ENCODE results near the gene IMPDH2.

IMPDH2 gene

GRCh38 chr3:49028673-49029562 lies at the start of gene IMPDH2:
Gene IMPDH2 (minus strand): TSS chr3:49029398. CDS start chr3:49029350, 48 bp downstream.
- peak; percentile 80 for DNase-seq (ENCODE audit: low read depth, low spot score)

DNA sequence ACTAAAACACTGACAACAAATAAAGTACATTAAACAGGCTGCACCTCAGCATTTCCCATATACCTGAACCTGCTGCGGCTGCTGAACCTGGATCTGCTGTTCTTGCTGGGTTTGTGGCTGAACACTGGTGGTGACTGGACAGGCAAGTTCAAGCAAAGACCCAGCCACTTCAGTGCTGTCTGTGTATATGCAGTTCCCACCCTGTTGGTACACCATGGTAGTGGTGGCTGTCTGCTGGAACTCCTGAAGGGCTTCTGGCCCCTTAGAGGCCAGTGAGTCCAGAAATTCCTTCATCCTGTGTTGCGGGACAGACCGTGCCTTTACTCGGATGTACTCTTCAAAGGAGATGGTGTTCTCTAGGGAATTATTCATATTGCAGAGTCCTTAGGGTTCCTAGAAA lies 47.4 kb upstream of the IMPDH2 start:
- DNase-seq (ENCODE audit: low read depth, low spot score), result no peak

DNA sequence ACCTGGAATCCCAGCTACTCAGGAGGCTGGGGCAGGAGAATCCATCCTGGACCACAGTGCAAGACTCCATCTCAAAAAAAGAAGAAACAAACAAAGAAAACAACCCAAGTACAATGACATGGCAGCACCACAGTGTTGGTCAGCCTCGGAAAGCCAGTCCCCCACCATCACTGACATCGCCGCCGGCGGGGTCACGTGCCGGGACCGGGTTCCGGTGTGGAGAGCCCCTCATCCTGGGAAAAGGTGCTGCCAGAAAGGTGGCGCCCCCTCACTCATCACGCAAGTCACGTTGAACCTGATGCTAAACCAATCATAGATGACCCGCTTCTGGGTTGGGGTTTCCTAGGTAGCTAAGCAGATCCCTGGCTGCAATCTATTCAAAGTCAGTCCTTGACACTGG lies 46.9 kb upstream of the IMPDH2 start:
- no peak for DNase-seq (ENCODE audit: low read depth, low spot score)

- DNase-seq (ENCODE audit: low read depth, low spot score), result no peak
Measured at GRCh38 chr3:49058011-49058410, 28.8 kb upstream of the IMPDH2 start.

GRCh38 chr3:49057268-49057667 lies 28.1 kb upstream of the IMPDH2 start:
- no peak for DNase-seq (ENCODE audit: low read depth, low spot score)

DNA sequence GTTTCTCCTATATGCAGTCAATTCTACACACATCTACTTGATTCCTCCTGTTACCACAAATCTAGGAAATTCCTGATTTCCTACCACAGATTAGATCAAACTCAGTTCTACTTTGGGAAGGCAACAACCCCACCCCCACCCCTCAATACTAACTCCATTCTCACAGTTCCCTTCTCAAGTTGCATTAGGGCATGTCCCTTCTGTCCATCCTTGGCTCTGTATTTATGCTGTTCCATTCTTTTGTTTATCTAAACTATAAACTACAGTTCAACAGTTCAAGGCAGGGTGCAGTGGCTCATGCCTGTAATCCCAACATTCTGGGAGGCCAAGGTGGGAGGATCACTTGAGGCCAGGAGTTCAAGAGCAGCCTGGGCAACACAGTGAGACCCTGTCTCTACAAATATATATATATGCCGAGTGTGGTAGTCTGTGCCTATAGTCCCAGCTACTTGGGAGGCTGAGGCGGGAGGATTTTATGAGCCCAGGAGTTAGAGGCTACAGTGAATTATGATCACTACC lies 25.2 kb upstream of the IMPDH2 start:
- DNase-seq (ENCODE audit: low read depth, low spot score), result no peak

- no peak for DNase-seq (ENCODE audit: low read depth, low spot score)
Measured at GRCh38 chr3:49053543-49053942, 24.3 kb upstream of the IMPDH2 start.

- DNase-seq (ENCODE audit: low read depth, low spot score), result no peak
Measured at GRCh38 chr3:49035281-49035680, 6.1 kb upstream of the IMPDH2 start.

DNA sequence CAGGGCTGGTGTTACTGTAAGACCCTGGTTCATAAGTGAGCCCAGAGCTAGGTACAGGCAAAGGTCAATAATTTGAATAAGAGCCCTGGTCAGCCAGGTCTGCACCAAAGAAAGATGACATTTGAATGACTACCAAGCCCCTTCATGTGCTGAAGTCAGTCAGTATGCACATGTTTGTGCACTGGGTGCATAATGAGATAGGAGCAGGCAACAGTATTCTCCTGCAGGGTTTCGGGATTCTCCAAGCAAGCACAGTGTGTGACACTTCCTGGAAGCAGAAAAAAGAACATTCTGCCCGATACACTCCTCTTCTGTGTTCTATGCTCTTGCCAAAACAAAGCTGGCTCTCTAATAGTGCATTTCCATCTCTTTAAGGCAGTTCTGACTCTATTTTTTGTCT lies 5.5 kb upstream of the IMPDH2 start:
- no peak for DNase-seq (ENCODE audit: low read depth, low spot score)

DNA sequence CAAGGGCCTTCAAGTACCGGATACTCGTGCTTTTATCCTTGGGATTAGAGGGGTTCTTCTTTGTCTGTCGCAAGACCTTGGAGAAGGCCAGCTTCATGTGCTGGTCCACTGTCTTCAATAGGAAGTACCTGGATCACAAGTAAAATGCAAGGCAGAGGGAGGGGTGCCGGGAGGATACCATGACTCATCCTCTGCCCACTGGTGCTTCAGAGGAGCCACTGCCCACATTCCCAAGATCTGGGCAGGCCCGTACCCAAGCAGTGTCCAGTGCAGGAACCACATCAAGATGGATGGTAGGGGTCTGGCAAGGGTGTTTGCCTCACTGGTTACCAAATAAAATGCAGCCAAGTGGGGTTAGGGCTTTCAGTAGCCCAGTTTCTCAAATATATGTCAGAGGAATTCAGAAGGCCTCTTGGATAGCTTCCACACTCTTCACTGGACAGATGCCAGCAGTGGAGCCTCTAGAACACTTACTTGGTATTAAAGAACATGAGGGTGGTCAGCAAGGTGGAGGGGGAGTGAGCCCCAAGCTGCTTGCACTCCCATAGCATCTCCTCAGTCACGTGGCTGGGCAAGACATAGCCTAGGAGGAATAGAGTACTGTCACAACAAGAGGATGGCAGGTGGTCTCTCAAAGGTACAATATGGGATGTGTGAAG lies 3.6 kb upstream of the IMPDH2 start:
- DNase-seq (ENCODE audit: low read depth, low spot score), result no peak

DNA sequence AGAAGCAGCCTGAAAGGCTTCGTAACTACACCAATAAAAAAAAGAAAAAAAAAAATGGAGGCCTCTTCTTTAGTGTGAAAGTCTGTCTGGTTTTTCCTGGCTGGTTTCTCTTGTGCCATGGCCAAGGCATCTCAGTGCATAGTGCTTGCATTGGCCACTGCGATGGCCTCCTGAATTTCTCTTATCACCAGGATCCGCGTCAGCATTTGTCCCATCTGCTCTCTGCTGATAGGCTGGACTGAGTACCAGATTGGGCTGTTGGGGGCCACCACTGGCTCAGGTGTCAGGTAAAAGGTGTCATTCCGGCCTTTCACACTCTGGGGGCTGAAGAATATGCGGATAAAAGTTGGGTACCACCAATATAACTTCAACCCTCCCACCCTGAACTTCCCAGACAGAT lies 1.1 kb upstream of the IMPDH2 start:
- no peak for DNase-seq (ENCODE audit: low read depth, low spot score)

DNA sequence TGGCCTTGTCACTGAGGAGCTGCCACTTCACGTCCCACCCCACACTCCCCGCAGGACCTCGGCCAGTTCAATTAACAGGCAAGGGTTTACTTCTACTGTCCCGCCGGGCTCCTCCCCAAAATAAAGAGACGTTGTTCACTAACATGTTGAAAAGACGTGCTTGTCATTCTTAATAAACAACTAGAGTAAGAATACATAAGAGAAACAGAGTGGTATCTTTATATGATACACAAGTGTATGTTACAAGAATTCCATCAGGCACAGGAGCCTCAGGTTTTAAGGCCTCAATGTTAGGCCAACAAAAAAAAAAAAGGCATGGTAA lies 326 bp upstream of the IMPDH2 start:
- no peak for DNase-seq (ENCODE audit: low read depth, low spot score)

DNA sequence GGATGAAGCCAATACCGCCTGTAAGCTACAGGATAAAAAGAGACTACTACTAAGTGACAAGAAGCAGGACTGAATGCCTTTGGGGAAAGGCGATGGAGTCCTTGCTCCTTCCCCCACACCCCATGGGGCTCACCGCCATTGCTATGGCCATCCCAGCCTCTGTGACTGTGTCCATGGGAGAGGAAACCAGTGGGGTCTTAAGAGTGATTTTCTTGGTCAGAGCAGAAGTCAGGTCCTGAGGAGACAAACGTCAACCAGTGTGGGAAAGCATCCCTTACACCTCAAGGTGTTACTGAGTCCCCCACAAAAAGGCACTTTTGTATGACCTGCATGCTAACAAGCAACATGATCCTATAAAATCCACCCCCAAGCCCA lies 913 bp downstream of the IMPDH2 start:
- no peak for DNase-seq (ENCODE audit: low read depth, low spot score)

- DNase-seq (ENCODE audit: low read depth, low spot score), result no peak
Measured at GRCh38 chr3:49027634-49028033, 1.6 kb downstream of the IMPDH2 start.

DNA sequence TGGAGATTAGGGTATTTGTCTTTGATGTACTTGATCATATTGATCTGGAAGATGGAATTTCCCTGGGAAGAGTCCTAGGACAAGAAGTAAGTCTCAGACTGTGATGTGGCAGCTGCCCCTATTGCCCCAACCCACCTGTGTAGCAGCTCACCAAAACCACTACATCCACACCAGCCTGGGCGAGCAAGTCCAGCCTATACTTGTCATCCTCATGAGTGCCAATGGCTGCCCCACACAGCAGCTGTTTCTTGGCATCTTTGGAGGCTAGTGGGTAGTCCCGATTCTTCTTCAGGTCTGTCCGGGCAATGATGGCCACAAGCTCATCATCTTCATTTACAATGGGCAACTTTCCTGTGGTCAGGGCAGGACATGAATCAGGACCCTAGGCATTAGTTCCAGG lies 2.7 kb downstream of the IMPDH2 start:
- no peak for DNase-seq (ENCODE audit: low read depth, low spot score)

DNA sequence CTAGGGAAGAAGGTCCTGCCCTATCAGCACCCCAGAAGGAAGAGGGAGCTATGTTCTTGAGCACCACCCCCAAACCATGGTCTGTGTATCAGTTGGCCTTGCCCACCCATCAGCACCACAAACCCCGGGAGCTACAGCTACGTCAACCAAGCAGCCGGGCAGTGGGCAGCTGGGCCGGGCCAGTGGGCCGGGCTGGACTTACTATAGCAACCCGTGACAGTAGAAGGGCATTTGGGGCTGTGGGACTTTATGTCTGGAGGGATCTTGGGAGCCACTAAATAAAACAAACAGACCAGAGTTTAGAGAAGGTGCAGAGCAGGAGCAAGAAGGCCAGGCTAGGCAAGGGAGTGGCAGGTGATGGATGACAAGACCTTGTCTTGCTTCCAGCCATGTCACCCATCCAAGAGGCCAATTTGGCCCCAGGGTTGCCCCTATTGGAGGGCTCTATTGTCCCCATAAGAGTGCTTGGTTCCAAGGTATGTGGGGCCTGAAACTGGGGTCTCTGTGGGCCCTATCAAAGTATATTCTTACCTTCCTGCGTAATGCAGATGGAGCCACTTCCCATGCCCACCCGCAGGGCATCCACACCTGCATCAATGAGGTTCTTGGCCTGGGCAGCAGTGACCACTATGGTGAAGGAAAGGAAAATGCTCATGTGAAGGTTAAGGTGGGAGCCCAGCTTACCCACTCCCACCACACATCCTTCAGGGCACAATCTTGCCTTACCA lies 3.2 kb downstream of the IMPDH2 start:
- no peak for DNase-seq (ENCODE audit: low read depth, low spot score)

DNA sequence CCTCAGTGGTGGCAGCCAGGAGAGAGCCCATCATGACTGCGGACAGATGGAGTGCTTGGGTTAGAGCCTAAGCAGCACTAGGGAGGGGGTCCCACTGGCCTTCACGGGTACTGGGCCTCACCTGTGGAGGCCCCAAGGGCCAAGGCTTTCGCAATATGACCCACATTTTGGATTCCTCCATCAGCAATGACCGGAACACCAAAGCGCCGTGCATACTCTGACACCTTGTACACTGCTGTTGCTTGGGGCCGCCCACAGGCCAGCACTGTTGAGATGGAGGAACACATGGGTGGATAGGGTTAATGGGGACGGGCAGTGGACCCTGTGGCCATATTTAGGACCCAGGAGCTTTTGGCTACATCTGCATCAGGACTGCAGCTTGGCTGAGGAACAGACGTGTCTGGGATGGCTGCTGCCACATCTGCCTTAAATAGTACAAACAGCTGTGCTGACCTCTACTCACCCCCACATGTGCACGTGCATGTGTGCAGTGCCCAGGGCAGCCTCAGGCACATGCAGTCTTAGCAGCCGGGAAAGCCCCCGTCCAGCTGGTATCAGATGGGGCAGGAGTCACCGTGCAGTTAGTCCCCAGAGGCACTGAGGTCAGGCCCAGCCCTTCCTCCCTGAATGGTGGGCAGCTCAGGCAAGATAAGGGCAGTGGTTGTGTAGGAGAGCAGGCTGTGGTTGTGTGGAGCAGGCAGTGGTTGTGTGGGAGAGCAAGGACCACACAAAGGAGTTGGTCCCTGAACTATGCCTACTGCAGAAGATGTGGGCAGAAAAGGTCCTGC lies 4.0 kb downstream of the IMPDH2 start:
- no peak for DNase-seq (ENCODE audit: low read depth, low spot score)

DNA sequence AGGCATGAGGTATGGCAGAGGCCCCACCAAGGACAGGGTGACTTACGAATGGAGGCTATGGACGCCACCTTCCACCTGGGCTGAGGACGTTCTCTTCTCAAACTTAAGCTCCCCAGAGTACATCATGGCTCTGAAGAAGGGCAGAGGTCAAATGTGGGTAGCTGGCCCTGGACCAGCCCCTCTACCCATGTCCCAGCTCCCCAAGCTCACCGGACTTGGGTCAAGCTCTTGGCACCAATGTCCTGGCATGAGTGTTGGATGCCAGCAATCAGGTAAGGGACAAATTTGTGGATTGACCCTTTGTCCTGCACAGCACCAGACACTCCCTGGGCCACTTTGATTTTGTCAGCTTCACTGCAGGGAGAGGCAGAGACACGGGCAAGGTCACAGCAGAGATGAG lies 4.7 kb downstream of the IMPDH2 start:
- no peak for DNase-seq (ENCODE audit: low read depth, low spot score)

DNA sequence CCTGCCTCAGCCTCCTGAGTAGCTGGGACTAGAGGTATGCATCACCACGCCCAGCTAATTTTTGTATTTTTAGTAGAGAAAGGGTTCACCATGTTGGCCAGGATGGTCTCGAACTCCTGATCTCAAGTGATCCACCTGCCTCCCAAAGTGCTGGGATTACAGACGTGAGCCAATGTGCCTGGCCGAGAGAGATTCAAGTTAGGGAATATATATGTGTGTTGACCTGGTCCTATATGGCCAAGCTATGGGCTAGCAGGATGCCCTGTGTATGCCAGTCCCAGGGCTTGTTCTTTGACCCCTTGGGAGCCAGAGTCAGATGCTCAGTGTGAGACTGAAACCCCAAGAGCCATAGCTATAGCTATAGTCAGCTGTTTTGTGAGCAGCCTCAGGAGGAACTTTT lies 5.4 kb downstream of the IMPDH2 start:
- no peak for DNase-seq (ENCODE audit: low read depth, low spot score)

GRCh38 chr3:49022688-49023171 lies 6.5 kb downstream of the IMPDH2 start:
- no peak for DNase-seq (ENCODE audit: low read depth, low spot score)

All from brain pericyte (primary cell).